Neural progenitor cell (in vitro differentiated cells): ENCODE data around the gene SP1. TPM values are rescaled to one million over a fixed set of nuclear protein-coding genes. Genes with fewer than 3 reads are reported as not detected.
"Not testable (repeated sequence)": the region's sequence is repeated elsewhere in the genome, so short reads cannot be mapped to it uniquely, and the experiment has no call there.

Source experiments
- DNase-seq: peaks from one replicate; pipeline ENCODE4 v3.0.0-alpha.2; 2016; ENCODE audit warnings: low spot score
- H2AFZ ChIP-seq: fragments of 200-600 bp; sonication (generic); replicated peaks from 2 replicates; pipeline ENCODE4 v1.6.1; 2016; ENCODE audit warnings: antibody characterized with exemption
- H3F3A ChIP-seq: fragments of 200-600 bp; sonication (generic); 2 replicates; pipeline ENCODE4 v1.6.1; 2016; ENCODE audit warnings: antibody characterized with exemption, low read depth
- H3K27ac ChIP-seq: fragments of 200-600 bp; sonication (generic); 2 replicates; pipeline ENCODE4 v1.5.1; 2016; ENCODE audit warnings: mild to moderate bottlenecking
- H3K27me3 ChIP-seq: fragments of 200-600 bp; sonication (generic); 2 replicates; pipeline ENCODE4 v1.6.1; 2016; ENCODE audit warnings: mild to moderate bottlenecking, moderate library complexity
- H3K36me3 ChIP-seq: fragments of 200-600 bp; sonication (generic); 2 replicates; pipeline ENCODE4 v1.5.1; 2016
- H3K4me1 ChIP-seq: fragments of 200-600 bp; sonication (generic); 2 replicates; pipeline ENCODE4 v1.6.1; 2016; ENCODE audit warnings: mixed run types
- H3K4me2 ChIP-seq: fragments of 200-600 bp; sonication (generic); 2 replicates; pipeline ENCODE4 v1.6.1; 2016
- H3K4me3 ChIP-seq: fragments of 200-600 bp; sonication (generic); 2 replicates; pipeline ENCODE4 v1.5.1; 2016
- H3K79me2 ChIP-seq: fragments of 200-600 bp; sonication (generic); 2 replicates; pipeline ENCODE4 v1.6.1; 2016; ENCODE audit warnings: low read depth
- H3K9ac ChIP-seq: fragments of 200-600 bp; sonication (generic); 2 replicates; pipeline ENCODE4 v1.6.1; 2016
- H3K9me3 ChIP-seq: fragments of 200-600 bp; sonication (generic); 2 replicates; pipeline ENCODE4 v1.5.1; 2016; ENCODE audit warnings: low read depth
- H4K20me1 ChIP-seq: fragments of 200-600 bp; sonication (generic); 2 replicates; pipeline ENCODE4 v1.6.1; 2016; ENCODE audit warnings: low read depth
- H3K27ac Mint-ChIP-seq: 3 replicates; pipeline ENCODE4 v1.8.0; 2021; ENCODE audit warnings: mixed read lengths
- H3K27me3 Mint-ChIP-seq: 2 replicates; pipeline ENCODE4 v1.8.0; 2022; ENCODE audit warnings: low read depth, mild to moderate bottlenecking, inconsistent platforms, moderate library complexity, mixed read lengths; ENCODE audit not compliant: insufficient read depth
- H3K36me3 Mint-ChIP-seq: 3 replicates; pipeline ENCODE4 v1.8.0; 2021; ENCODE audit warnings: mixed read lengths
- H3K4me1 Mint-ChIP-seq: 3 replicates; pipeline ENCODE4 v1.8.0; 2021; ENCODE audit warnings: mixed read lengths
- H3K4me3 Mint-ChIP-seq: 3 replicates; pipeline ENCODE4 v1.8.0; 2021; ENCODE audit warnings: mild to moderate bottlenecking, moderate library complexity, mixed read lengths
- H3K9me3 Mint-ChIP-seq: 3 replicates; pipeline ENCODE4 v1.8.0; 2020; ENCODE audit warnings: mixed read lengths
- EZH2 ChIP-seq: fragments of 200-600 bp; sonication (generic); IDR thresholded peaks from 2 replicates; pipeline ENCODE4 v1.6.1; 2017; ENCODE audit warnings: antibody characterized with exemption, mild to moderate bottlenecking, moderate library complexity
- EZH2phosphoT487 ChIP-seq: fragments of 200-600 bp; sonication (generic); IDR thresholded peaks from 2 replicates; pipeline ENCODE4 v1.6.1; 2017; ENCODE audit warnings: antibody characterized with exemption
- total RNA-seq: library from RNA; depleted of rRNA; stranded (reverse); fragments of >200 nt; gene quantifications from 2 replicates; pipeline ENCODE4 v1.2.3, GENCODE V29; 2015; ENCODE audit warnings: low replicate concordance
- TF ChIP-seq, protein P1 (sequence below): fragments of 200-600 bp; sonication (generic); IDR thresholded peaks from 2 replicates; pipeline ENCODE4 v1.5.1; 2017; ENCODE audit warnings: antibody characterized with exemption, mild to moderate bottlenecking

The SP1 gene
- total RNA-seq, 1 donor from 2014 or later: 67.8 TPM

DNA sequence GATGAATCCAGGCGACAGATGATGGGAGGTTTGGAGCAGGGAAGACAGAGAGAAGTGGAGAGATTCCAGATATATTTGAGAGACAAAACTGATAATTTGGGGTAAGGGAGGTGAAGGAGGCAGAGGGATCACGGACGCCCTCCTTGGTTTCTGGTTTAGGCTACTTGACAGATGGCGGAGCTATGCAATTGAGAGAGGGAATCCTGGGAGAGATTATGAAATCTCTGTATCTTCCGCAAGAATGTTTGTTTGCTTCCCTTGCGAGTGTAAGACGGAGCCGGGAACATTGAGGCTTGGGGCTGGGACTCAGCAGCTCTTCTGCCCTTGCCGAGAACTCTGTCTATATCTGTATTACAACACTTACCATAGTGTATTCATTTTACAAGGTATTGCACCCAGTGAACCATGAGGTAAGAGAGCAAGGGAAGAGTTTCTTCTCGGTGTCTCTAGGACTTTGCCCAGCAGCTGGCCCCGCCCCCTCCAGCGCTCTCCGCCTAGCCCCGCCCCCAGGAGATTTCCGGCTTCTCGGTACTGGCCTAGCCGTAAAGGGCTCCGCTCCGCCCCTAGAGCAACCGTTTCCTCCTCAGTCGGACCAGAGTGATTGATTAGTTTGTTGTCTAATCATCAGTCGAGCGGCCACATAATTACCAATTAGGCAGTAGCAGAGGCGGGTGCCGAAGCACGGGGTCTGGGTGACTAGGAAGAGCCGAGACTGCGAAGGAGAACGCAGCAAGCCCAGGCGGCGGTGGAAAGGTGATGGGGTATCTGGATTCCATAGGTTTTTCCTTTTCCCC is 61.3 kb downstream of the SP1 start, which contains the start of gene PRR13:
Gene PRR13, plus strand, starts transcription at position 695 of the 794 bp plus-strand sequence. CDS start 981 bp downstream, outside the sequence.
- H3K36me3 ChIP-seq: peaks cover 6% of the 10 kb centered on the region
- H4K20me1 ChIP-seq: peaks cover 3% of the 10 kb centered on the region
- H3K4me3 ChIP-seq: peak within 1 kb of the TSS; percentile 68
- H3K27me3 ChIP-seq: no peaks in the 10 kb centered on the region
- peak within 1 kb of the TSS; percentile 10 for H3K27ac ChIP-seq
- H3K79me2 ChIP-seq: peaks cover 14% of the 10 kb centered on the region
- H3F3A ChIP-seq: peaks cover 16% of the 10 kb centered on the region
- H3K27me3 Mint-ChIP-seq: peaks cover 2% of the 10 kb centered on the region
- DNase-seq: peak; percentile 100
- H3K4me1 Mint-ChIP-seq: peaks cover 27% of the 10 kb centered on the region
- no peaks in the 10 kb centered on the region for H3K9me3 Mint-ChIP-seq
- H2AFZ ChIP-seq: peak within 1 kb of the TSS; percentile 82
- no peaks in the 10 kb centered on the region for H3K9me3 ChIP-seq
- H3K9ac ChIP-seq: peak within 1 kb of the TSS; percentile 23
- H3K27ac Mint-ChIP-seq: peak within 1 kb of the TSS; percentile 96
- H3K4me3 Mint-ChIP-seq: peak within 1 kb of the TSS; percentile 95
- H3K4me2 ChIP-seq: peak within 1 kb of the TSS; percentile 82
- peaks cover 15% of the 10 kb centered on the region for H3K4me1 ChIP-seq
- TF ChIP-seq EZH2phosphoT487: no peak
- no peak for TF ChIP-seq EZH2
- TF ChIP-seq, protein P1, sequence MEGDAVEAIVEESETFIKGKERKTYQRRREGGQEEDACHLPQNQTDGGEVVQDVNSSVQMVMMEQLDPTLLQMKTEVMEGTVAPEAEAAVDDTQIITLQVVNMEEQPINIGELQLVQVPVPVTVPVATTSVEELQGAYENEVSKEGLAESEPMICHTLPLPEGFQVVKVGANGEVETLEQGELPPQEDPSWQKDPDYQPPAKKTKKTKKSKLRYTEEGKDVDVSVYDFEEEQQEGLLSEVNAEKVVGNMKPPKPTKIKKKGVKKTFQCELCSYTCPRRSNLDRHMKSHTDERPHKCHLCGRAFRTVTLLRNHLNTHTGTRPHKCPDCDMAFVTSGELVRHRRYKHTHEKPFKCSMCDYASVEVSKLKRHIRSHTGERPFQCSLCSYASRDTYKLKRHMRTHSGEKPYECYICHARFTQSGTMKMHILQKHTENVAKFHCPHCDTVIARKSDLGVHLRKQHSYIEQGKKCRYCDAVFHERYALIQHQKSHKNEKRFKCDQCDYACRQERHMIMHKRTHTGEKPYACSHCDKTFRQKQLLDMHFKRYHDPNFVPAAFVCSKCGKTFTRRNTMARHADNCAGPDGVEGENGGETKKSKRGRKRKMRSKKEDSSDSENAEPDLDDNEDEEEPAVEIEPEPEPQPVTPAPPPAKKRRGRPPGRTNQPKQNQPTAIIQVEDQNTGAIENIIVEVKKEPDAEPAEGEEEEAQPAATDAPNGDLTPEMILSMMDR: no peak
- H3K36me3 Mint-ChIP-seq: peaks cover 8% of the 10 kb centered on the region

DNA sequence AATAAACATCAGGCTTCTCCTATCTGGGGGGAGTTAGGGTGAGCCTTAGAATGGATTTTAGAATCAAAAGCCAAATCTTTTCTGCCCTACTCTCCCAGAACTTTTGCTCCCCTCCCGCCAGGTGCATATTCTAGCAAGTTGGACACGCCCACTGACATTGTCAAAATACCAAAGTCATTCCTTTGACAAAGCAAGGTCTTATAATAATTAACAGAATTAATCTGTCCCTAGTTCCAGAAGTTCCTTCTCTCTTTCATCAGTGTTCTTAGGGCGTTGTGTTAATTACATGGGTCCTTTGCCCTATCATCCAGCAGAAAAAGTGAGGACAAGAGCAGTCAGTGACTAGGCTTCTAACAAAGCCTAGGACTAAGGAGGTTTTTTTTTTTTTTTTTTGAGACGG is 64.0 kb downstream of the SP1 start:
- Histone ChIP-seq H3K79me2 (peaks cover 14% of the 10 kb centered on the region), H3K9me3 (no peaks in the 10 kb centered on the region), H3K36me3 (peaks cover 6% of the 10 kb centered on the region), H3K4me2 (no peak overlapping the region), H3K9ac (no peak overlapping the region), H3K4me1 (peaks cover 12% of the 10 kb centered on the region), H4K20me1 (peaks cover 3% of the 10 kb centered on the region), H2AFZ (no peak overlapping the region), H3K4me3 (no peak overlapping the region), H3K27me3 (no peaks in the 10 kb centered on the region), H3K27ac (no peak overlapping the region), H3F3A (peaks cover 16% of the 10 kb centered on the region)
- H3K4me3 Mint-ChIP-seq: no peak overlapping the region
- TF ChIP-seq EZH2phosphoT487 (no peak), EZH2 (no peak)
- TF ChIP-seq, protein P1: no peak
- H3K36me3 Mint-ChIP-seq: peaks cover 12% of the 10 kb centered on the region
- no peak overlapping the region for H3K27ac Mint-ChIP-seq
- no peak for DNase-seq
- H3K9me3 Mint-ChIP-seq: no peaks in the 10 kb centered on the region
- H3K27me3 Mint-ChIP-seq: peaks cover 2% of the 10 kb centered on the region
- peaks cover 23% of the 10 kb centered on the region for H3K4me1 Mint-ChIP-seq

DNA sequence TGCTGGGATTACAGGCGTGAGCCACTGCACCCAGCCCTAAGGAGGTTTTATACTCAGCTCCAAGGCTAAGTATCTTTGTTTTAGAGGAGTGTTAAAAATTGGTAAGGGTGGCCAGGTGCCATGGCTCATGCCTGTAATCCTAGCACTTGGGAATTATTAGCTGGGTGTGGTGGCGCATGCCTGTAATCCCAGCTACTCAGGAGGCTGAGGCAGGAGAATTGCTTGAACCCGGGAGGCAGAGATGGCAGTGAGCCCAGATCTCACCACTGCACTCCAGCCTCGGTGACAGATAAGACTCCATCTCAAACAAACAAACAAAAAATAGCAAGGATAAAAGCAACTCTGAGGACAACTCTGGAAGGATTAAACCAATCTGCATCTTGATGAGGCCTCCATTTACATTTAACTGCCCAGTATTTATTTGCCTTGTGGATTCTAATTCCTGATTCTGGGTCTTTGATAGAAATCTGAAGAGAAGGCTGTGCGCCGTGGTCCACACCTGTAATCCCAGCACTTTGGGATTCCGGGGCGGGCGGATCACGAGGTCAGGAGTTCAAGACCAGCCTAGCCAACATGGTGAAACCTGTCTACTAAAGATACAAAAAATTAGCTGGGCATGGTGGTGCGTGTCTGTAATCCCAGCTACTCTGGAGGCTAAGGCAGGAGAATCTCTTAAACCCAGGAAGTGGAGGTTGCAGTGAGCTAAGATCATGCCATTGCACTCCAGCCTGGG is 64.8 kb downstream of the SP1 start:
- not testable (repeated sequence) for H3K4me3 ChIP-seq, H3K4me2 ChIP-seq, H4K20me1 ChIP-seq, H3K9ac ChIP-seq, H3K27ac ChIP-seq, H3K9me3 Mint-ChIP-seq, DNase-seq, H3K9me3 ChIP-seq, H3K36me3 ChIP-seq, H3K27me3 ChIP-seq, H3K27me3 Mint-ChIP-seq, H3K4me3 Mint-ChIP-seq, H2AFZ ChIP-seq, H3K27ac Mint-ChIP-seq
- peaks cover 12% of the 10 kb centered on the region for H3K36me3 Mint-ChIP-seq
- peaks cover 12% of the 10 kb centered on the region for H3K4me1 ChIP-seq
- H3F3A ChIP-seq: peaks cover 16% of the 10 kb centered on the region
- H3K79me2 ChIP-seq: peaks cover 14% of the 10 kb centered on the region
- peaks cover 21% of the 10 kb centered on the region for H3K4me1 Mint-ChIP-seq
